Endothelial cell of umbilical vein (primary cell): ENCODE data around the gene LAMA5. TPM values are rescaled to one million over a fixed set of nuclear protein-coding genes. Genes with fewer than 3 reads are reported as not detected.

Source experiments
- BruUV-seq: library from RNA; stranded (reverse); fragments of 400-500 nt; replicated peaks from 2 replicates; lab custom pipeline; 2021; lab: Mats Ljungman, UMichigan
- CTCF ChIA-PET: fragments of 300-600, 350-600 bp; sonication (Branson Sonifier 250); formaldehyde crosslinking; loops from one replicate; lab custom pipeline; 2021; ENCODE audit warnings: antibody characterized with exemption, inconsistent platforms; lab: Charles Lee
- POLR2A ChIA-PET: fragments of 300-600, 350-600 bp; sonication (Branson Sonifier 250); formaldehyde crosslinking; loops from one replicate; lab custom pipeline; 2021; ENCODE audit warnings: antibody characterized with exemption, inconsistent platforms; lab: Charles Lee
- DNase-seq: peaks from one replicate; pipeline ENCODE4 v3.0.0-alpha.2; 2011; ENCODE audit warnings: low read depth, low spot score
- FAIRE-seq: peaks from 2 replicates; lab custom pipeline; 2011; peaks lifted over from hg19 to GRCh38; lab: Jason Lieb, UNC
- H2AFZ ChIP-seq: 2 replicates; pipeline ENCODE4 v1.6.0; 2012; ENCODE audit warnings: low read depth, low read length, control low read depth, inconsistent platforms
- H3K27ac ChIP-seq: 2 replicates; pipeline ENCODE4 v1.5.1; 2011; ENCODE audit warnings: low read depth, mild to moderate bottlenecking, control low read depth, low read length, moderate library complexity; ENCODE audit not compliant: insufficient read depth
- H3K27me3 ChIP-seq, 2 experiments: 2 replicates each; pipeline versions ENCODE4 v1.6.0 to v1.6.1; 2011; ENCODE audit warnings: low read length in 2 of 2, mixed read lengths in 1 of 2; ENCODE audit not compliant: control insufficient read depth in 2 of 2, insufficient read depth in 2 of 2
- H3K36me3 ChIP-seq, 2 experiments: 2 replicates in 1 of 2; 3 replicates in 1 of 2; pipeline ENCODE4 v1.5.1; 2011; ENCODE audit warnings: low read length in 2 of 2, mild to moderate bottlenecking in 1 of 2, moderate library complexity in 1 of 2; ENCODE audit not compliant: control insufficient read depth in 2 of 2, insufficient read depth in 2 of 2; ENCODE audit errors: extremely low read depth in 1 of 2
- H3K4me1 ChIP-seq: 3 replicates; pipeline ENCODE4 v1.5.1; 2011; ENCODE audit warnings: mild to moderate bottlenecking, low read length; ENCODE audit not compliant: control insufficient read depth, insufficient read depth; ENCODE audit errors: extremely low read depth
- H3K4me2 ChIP-seq: 2 replicates; pipeline ENCODE4 v1.6.1; 2011; ENCODE audit warnings: low read length, control low read depth, mixed read lengths; ENCODE audit not compliant: insufficient read depth
- H3K4me3 ChIP-seq, 3 experiments: fragments of 200-600 bp in 1 of 3; sonication (generic), shearing (Covaris generic) in 1 of 3; replicated peaks in 1 of 3; 2 replicates each; pipeline ENCODE4 v1.5.1; 2011 to 2016; ENCODE audit warnings: control low read depth in 3 of 3, low read length in 3 of 3, mild to moderate bottlenecking in 2 of 3, inconsistent platforms in 1 of 3, low read depth in 1 of 3, moderate library complexity in 1 of 3; ENCODE audit not compliant: insufficient read depth in 1 of 3
- H3K79me2 ChIP-seq: 2 replicates; pipeline ENCODE4 v1.6.0; 2012; ENCODE audit warnings: low read length, inconsistent platforms; ENCODE audit not compliant: control insufficient read depth, insufficient read depth
- H3K9ac ChIP-seq: replicated peaks from 2 replicates; pipeline ENCODE3; 2011; ENCODE audit warnings: low read length, control low read depth; ENCODE audit not compliant: insufficient read depth; ENCODE audit errors: extremely low read depth
- H3K9me1 ChIP-seq: replicated peaks from 3 replicates; pipeline ENCODE4 v1.6.0; 2011; ENCODE audit warnings: mild to moderate bottlenecking, low read length; ENCODE audit not compliant: control insufficient read depth, insufficient read depth; ENCODE audit errors: extremely low read depth
- H3K9me3 ChIP-seq: replicated peaks from 2 replicates; pipeline ENCODE4 v1.5.1; 2012; ENCODE audit warnings: low read length, inconsistent platforms; ENCODE audit not compliant: control insufficient read depth, insufficient read depth
- H4K20me1 ChIP-seq: replicated peaks from 2 replicates; pipeline ENCODE3; 2011; ENCODE audit warnings: mild to moderate bottlenecking, low read length; ENCODE audit not compliant: control insufficient read depth, insufficient read depth; ENCODE audit errors: extremely low read depth
- CTCF ChIP-seq, 2 donors: IDR thresholded peaks; 1 replicate in 1 of 2; 2 replicates in 1 of 2; pipeline ENCODE4 v1.5.1; 2011; ENCODE audit warnings: low read length in 2 of 2, mild to moderate bottlenecking in 2 of 2, moderate library complexity in 2 of 2, control low read depth in 1 of 2, inconsistent platforms in 1 of 2, low read depth in 1 of 2; ENCODE audit not compliant: insufficient read depth in 1 of 2; ENCODE audit errors: extremely low read depth in 1 of 2
- EZH2 ChIP-seq: IDR thresholded peaks from 2 replicates; pipeline ENCODE4 v1.6.1; 2012; ENCODE audit warnings: borderline replicate concordance, low read depth, mild to moderate bottlenecking, moderate library complexity, low read length, inconsistent platforms; ENCODE audit not compliant: severe bottlenecking
- FOS ChIP-seq: IDR thresholded peaks from 2 replicates; pipeline ENCODE4 v1.6.1; 2011; ENCODE audit warnings: mild to moderate bottlenecking, low read length, moderate library complexity, borderline replicate concordance; ENCODE audit not compliant: insufficient read depth
- GATA2 ChIP-seq: IDR thresholded peaks from 2 replicates; pipeline ENCODE4 v1.7.0; 2011; ENCODE audit warnings: low read depth, mild to moderate bottlenecking, moderate library complexity, mixed read lengths, low read length; ENCODE audit not compliant: insufficient read length, insufficient read depth
- JUN ChIP-seq: IDR thresholded peaks from 2 replicates; pipeline ENCODE4 v1.6.1; 2011; ENCODE audit warnings: borderline replicate concordance, low read depth; ENCODE audit not compliant: insufficient read length, insufficient read depth
- MAX ChIP-seq: IDR thresholded peaks from 2 replicates; pipeline ENCODE4 v1.6.1; 2011; ENCODE audit not compliant: insufficient read depth, insufficient read length
- MYC ChIP-seq: IDR thresholded peaks from one replicate; pipeline ENCODE4 v1.6.1; 2011; ENCODE audit warnings: mild to moderate bottlenecking, low read depth, low read length
- POLR2A ChIP-seq: IDR thresholded peaks from 2 replicates; pipeline ENCODE4 v1.6.1; 2012; ENCODE audit warnings: low read depth, mild to moderate bottlenecking, control low read depth, low read length
- POLR2AphosphoS5 ChIP-seq: IDR thresholded peaks from 2 replicates; pipeline ENCODE4 v1.6.1; 2012; ENCODE audit warnings: low read depth, mild to moderate bottlenecking, control low read depth, low read length, moderate library complexity; ENCODE audit not compliant: insufficient read depth
- dilution Hi-C: fragments of 300-500 bp; cut with MboI; formaldehyde crosslinking; loops from one replicate; pipeline ENCODE4 v1.15.0; 2019; ENCODE audit warnings: low sequenced_read_pairs; ENCODE audit not compliant: extremely low pct_ligation_motif_present
- intact Hi-C: fragments of 100-400 bp; cut with micrococcal nuclease; formaldehyde crosslinking; loops from one replicate; pipeline ENCODE4 v1.10.0; 2022
- polyA plus RNA-seq, 4 experiments: library from polyadenylated mRNA; depleted of rRNA in 3 of 4; stranded (reverse) in 3 of 4; unstranded in 1 of 4; fragments of >200 nt; gene quantifications; 2 replicates each; pipeline versions ENCODE4 v1.2.1 to v1.2.3, GENCODE V29; 2011 to 2012; ENCODE audit warnings: missing spikeins in 1 of 4
- total RNA-seq: library from RNA; stranded (reverse); gene quantifications from 2 replicates; pipeline ENCODE4 v1.2.3, GENCODE V29; 2021

LAMA5 gene
- total and polyA plus RNA-seq, 2 donors (not counting 3 experiments of a cell fraction or from before 2014, with no cell fraction given), result 24.0 to 145 TPM

GRCh38 chr20:62272200-62272599 is 94.9 kb downstream of the LAMA5 start:
- Histone ChIP-seq H4K20me1 (no peaks in the 10 kb centered on the region), H3K4me3 (no peak overlapping the region), H3K27ac (no peak overlapping the region), H3K9me1 (no peaks in the 10 kb centered on the region), H3K36me3 (peaks cover 7 to 17% of the 10 kb centered on the region in 2 experiments), H3K27me3 (no peaks in the 10 kb centered on the region), H3K9ac (no peak overlapping the region), H3K9me3 (no peaks in the 10 kb centered on the region), H3K4me2 (no peak overlapping the region), H3K4me1 (no peaks in the 10 kb centered on the region), H3K79me2 (no peaks in the 10 kb centered on the region), H2AFZ (no peak overlapping the region)
- intact Hi-C loops (no loop called here), dilution Hi-C loops (no loop called here)
- CTCF ChIA-PET, result interaction anchor here (1.2 kb wide), 2 partner anchors 12 to 261 kb away, joined by 3 read pairs; no protein-coding TSS in a partner anchor
- DNase-seq, result no peak
- FAIRE-seq, result no peak
- BruUV-seq, result no TSS peak
- TF ChIP-seq EZH2, result no peak
- no peak for TF ChIP-seq CTCF (IDR thresholded peaks at IDR 0.05; ENCODE audit: extremely low read depth in 1 of 2, insufficient read depth in 1 of 2, low read depth in 1 of 2, low read length in 2 of 2)
- no peak for TF ChIP-seq FOS
- no peak for TF ChIP-seq POLR2AphosphoS5
- no peak for TF ChIP-seq GATA2
- TF ChIP-seq JUN, result no peak
- no peak for TF ChIP-seq MAX
- TF ChIP-seq POLR2A, result no peak
- TF ChIP-seq MYC, result no peak
- POLR2A ChIA-PET, result no interaction called here
